ENCODE data around the gene BARD1.
"Not testable (repeated sequence)": the region's sequence is repeated elsewhere in the genome, so short reads cannot be mapped to it uniquely, and the experiment has no call there.

BARD1 gene

DNA sequence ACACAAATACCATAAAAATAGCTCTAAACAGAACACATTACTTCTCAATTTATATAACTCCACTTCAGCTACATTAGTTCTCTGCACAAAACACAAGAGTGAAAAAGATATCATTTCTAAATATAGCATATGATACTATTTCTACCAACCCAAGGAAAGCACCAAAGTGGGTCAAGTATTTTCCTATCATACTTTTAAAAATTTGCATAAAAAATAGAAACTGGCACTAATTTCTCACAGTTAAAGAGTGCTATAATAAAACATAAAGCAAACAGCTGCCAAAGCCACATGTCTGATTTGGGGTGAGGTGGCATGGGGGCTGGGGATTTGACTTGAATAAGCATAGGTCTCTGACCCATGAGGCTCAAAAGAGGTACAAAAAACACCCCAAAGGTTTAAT lies 61.5 kb downstream of the BARD1 start:
- no peak overlapping the region for H3K27ac ChIP-seq (ENCODE audit: low read depth, low read length)
- peaks cover 5% of the 10 kb centered on the region for H3K36me3 ChIP-seq (ENCODE audit: control insufficient read depth, insufficient read depth, low read length)
- no peaks in the 10 kb centered on the region for H3K27me3 ChIP-seq (ENCODE audit: control insufficient read depth, insufficient read depth, low read length)
- no peak overlapping the region for H3K9ac ChIP-seq (ENCODE audit: low read length)
- no peak overlapping the region for H3K4me3 ChIP-seq (ENCODE audit: low read length)
- no peaks in the 10 kb centered on the region for H3K4me1 ChIP-seq (ENCODE audit: control insufficient read depth, insufficient read depth, low read length)

DNA sequence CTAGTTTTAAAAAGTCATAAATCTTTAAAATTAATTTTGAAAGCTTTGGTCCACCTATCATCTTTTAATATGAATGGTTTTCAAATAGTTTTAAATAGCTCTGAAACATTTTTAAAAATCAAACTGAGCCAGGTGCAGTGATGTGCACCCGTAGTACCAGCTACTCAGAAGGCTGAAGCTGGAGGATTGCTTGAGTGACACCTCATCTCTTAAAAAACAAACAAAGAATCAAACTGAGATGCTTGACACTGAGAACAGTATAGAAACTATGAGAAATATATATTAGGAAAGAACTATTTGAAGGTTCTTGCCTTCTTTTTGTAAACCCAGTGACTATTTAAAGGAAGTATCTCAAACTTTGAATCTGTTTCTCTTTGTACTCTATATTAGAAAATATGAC lies 67.4 kb downstream of the BARD1 start:
- H3K27me3 ChIP-seq (ENCODE audit: control insufficient read depth, insufficient read depth, low read length), result no peaks in the 10 kb centered on the region
- no peak overlapping the region for H3K4me3 ChIP-seq (ENCODE audit: low read length)
- H3K36me3 ChIP-seq (ENCODE audit: control insufficient read depth, insufficient read depth, low read length), result peaks cover 5% of the 10 kb centered on the region
- H3K9ac ChIP-seq (ENCODE audit: low read length), result no peak overlapping the region
- H3K4me1 ChIP-seq (ENCODE audit: control insufficient read depth, insufficient read depth, low read length), result no peaks in the 10 kb centered on the region
- H3K27ac ChIP-seq (ENCODE audit: low read depth, low read length), result no peak overlapping the region

DNA sequence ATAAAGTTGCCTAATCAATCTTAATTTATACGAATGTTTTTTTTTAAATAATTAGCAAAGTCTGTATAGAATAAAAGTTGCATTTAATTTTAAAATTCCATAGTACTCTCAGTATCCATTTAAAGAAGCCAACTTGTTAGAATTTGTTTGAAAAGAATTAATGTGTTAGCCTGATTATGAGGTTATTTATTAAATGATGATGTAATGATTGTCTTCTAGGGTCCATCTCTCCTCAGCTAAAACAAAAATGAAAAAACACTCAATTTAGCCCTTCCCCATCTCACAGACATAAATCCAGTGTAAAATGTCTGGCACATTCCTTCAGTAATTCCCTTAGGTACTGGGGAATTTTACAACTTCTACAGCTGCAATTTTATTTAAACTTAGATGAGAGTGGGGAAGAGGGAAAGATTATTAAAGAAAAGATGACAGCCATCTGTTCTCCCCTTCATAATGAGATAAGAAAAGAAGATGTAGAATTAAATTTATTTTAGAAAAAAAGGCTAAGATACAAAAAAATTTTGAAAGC lies 68.6 kb downstream of the BARD1 start:
- no peaks in the 10 kb centered on the region for H3K4me1 ChIP-seq (ENCODE audit: control insufficient read depth, insufficient read depth, low read length)
- H3K4me3 ChIP-seq (ENCODE audit: low read length), result no peak overlapping the region
- H3K36me3 ChIP-seq (ENCODE audit: control insufficient read depth, insufficient read depth, low read length), result peaks cover 5% of the 10 kb centered on the region
- no peak overlapping the region for H3K9ac ChIP-seq (ENCODE audit: low read length)
- no peaks in the 10 kb centered on the region for H3K27me3 ChIP-seq (ENCODE audit: control insufficient read depth, insufficient read depth, low read length)
- no peak overlapping the region for H3K27ac ChIP-seq (ENCODE audit: low read depth, low read length)

DNA sequence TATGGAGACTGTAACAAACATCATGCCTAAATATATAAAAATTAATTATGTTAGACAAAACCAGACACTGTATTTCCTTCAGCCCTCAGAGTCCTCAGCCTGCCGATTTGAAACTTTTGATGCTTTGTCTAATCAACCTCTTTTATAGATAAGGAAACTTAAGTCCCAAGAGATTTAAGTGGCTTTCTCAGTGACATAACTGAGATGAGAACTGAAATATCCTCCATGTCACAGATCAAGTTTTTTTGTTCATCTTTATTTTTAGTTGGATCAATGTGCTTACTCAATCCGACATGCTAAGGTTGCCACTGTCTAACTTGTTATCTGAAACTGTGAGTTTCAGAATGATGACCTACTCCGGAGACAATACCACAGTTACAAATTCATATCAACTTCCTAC lies 72.3 kb downstream of the BARD1 start:
- Histone ChIP-seq H3K9ac (ENCODE audit: low read length) (no peak overlapping the region), H3K4me1 (ENCODE audit: control insufficient read depth, insufficient read depth, low read length) (no peaks in the 10 kb centered on the region), H3K36me3 (ENCODE audit: control insufficient read depth, insufficient read depth, low read length) (no peaks in the 10 kb centered on the region), H3K27me3 (ENCODE audit: control insufficient read depth, insufficient read depth, low read length) (no peaks in the 10 kb centered on the region), H3K27ac (ENCODE audit: low read depth, low read length) (no peak overlapping the region), H3K4me3 (ENCODE audit: low read length) (no peak overlapping the region)

DNA sequence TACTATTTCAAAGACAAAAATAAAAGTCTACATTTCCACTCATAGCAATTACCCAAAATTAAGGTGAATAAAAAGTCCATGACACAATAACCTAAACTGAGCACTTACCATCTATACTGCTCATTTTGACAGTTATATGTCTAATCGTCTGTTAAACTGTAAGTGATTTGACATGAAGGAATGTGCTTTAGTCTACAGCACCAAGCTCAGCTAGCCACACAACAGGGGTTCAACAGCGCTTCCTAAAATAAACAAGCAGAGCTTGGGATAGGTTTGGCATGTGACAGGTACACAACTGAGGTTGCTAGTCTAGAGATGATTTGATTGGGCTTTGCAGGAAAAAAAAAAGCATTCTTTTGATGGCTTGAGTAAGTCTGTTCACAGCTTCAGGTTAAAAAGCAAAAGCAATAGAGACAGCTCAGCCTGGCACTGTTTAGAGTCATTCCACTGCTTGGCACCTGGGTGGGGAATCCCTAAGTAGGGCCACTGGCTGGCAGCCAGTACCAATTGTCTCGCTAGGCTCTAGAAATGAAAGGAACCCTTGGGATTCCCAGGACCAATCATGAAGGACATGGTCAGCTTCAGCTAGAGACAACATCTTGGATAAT lies 78.6 kb downstream of the BARD1 start:
- no peaks in the 10 kb centered on the region for H3K4me1 ChIP-seq (ENCODE audit: control insufficient read depth, insufficient read depth, low read length)
- no peak overlapping the region for H3K4me3 ChIP-seq (ENCODE audit: low read length)
- no peaks in the 10 kb centered on the region for H3K36me3 ChIP-seq (ENCODE audit: control insufficient read depth, insufficient read depth, low read length)
- no peaks in the 10 kb centered on the region for H3K27me3 ChIP-seq (ENCODE audit: control insufficient read depth, insufficient read depth, low read length)
- no peak overlapping the region for H3K9ac ChIP-seq (ENCODE audit: low read length)
- H3K27ac ChIP-seq (ENCODE audit: low read depth, low read length), result no peak overlapping the region

DNA sequence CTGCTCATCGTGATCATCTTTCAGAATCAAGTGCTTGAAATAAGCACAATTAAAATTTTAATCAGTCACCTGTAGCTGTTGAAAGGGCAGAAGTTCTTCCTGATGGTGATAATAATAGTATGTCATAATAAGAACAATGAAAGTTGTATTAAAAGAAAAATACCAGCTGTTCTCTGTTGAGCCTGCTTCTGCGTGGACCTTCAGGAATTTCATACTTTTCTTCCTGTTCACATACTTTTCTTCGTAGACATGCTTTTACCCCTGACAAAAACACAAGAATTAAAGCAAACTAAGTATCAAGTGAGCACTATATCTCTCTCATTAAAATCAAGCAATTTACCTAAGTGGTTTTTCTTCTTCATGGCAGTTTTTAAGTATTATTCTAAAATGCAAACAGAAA lies 79.2 kb downstream of the BARD1 start:
- no peak overlapping the region for H3K4me3 ChIP-seq (ENCODE audit: low read length)
- no peak overlapping the region for H3K27ac ChIP-seq (ENCODE audit: low read depth, low read length)
- no peaks in the 10 kb centered on the region for H3K4me1 ChIP-seq (ENCODE audit: control insufficient read depth, insufficient read depth, low read length)
- H3K27me3 ChIP-seq (ENCODE audit: control insufficient read depth, insufficient read depth, low read length), result no peaks in the 10 kb centered on the region
- H3K36me3 ChIP-seq (ENCODE audit: control insufficient read depth, insufficient read depth, low read length), result no peaks in the 10 kb centered on the region
- H3K9ac ChIP-seq (ENCODE audit: low read length), result no peak overlapping the region

DNA sequence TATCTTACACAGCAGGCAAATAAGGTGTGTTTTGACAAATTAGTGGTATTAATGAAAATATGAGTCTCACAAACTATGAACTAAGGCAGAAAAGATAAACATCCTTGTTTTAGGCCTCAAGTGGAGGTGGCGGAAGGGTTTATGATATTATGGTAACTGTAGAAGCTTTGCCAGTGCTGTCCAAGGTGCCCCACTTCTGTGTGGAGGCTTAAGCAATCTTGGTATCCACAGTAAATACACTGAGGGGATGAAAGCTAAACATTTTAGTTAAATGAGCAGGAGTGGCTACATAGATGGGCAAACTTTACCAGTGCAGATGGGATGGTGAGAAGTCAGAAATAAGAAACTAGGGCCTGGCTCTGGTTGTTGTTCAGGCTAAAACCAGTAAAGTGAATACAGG lies 84.7 kb downstream of the BARD1 start:
- H3K4me3 ChIP-seq (ENCODE audit: low read length), result no peak overlapping the region

DNA sequence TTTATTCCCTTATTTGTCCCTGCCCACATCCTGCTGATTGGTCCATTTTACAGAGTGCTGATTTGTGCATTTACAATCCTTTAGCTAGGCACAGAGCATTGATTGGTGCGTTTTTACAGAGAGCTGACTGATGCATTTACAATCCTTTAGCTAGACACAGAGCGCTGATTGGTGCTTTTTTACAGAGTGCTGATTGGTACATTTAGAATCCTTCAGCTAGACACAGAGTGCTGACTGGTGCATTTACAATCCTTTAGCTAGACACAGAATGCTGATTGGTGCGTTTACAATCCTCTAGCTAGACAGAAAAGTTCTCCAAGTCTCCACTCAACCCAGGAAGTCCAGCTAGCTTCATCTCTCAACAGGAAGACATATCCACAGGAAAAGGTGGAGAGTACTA lies 91.6 kb downstream of the BARD1 start:
- not testable (repeated sequence) for H3K36me3 ChIP-seq (ENCODE audit: control insufficient read depth, insufficient read depth, low read length); H3K4me1 ChIP-seq (ENCODE audit: control insufficient read depth, insufficient read depth, low read length)

More for the DNA sequence above, 84.7 kb downstream of the BARD1 start:
- no peaks in the 10 kb centered on the region for H3K36me3 ChIP-seq (ENCODE audit: control insufficient read depth, insufficient read depth, low read length)
- no peak overlapping the region for H3K27ac ChIP-seq (ENCODE audit: low read depth, low read length)
- H3K4me1 ChIP-seq (ENCODE audit: control insufficient read depth, insufficient read depth, low read length), result no peaks in the 10 kb centered on the region
- H3K27me3 ChIP-seq (ENCODE audit: control insufficient read depth, insufficient read depth, low read length), result no peaks in the 10 kb centered on the region
- H3K9ac ChIP-seq (ENCODE audit: low read length), result no peak overlapping the region

DNA sequence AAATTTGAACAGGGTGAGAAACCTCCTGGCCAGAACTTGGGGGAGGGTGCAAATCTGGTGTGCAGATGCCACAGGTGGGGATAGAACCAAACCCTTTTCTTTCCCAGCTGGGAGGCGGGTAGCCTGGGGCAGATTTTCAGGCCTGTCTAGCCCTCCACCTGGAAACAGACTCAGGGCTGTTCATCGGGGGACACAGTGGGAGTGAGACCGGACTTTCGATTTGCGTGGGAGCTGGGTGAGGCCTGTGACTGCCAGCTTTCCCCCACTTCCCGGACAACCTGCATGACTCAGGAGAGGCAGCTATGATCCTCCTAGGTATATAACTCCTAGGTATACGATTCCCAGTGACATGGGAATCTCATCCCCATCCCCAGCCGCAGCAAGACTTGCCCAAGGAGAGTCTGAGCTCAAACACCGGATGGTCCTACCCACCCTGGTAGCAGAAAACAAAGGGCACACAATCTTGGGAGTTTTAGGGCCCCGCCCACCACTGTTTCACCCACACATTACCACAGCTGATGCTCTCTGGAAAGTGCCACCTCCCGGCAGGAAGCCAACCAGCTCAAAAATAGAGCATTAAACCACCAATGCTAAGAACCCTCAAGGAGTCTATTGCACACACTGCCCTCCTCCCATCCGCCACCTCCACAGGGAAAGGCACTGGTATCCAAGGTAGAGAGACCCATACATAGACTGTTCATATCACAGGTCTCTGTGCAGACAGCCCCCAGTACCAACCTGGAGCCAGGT lies 92.5 kb downstream of the BARD1 start:
- no peak overlapping the region for H3K27ac ChIP-seq (ENCODE audit: low read depth, low read length)
- H3K27me3 ChIP-seq (ENCODE audit: control insufficient read depth, insufficient read depth, low read length), result no peaks in the 10 kb centered on the region
- H3K4me3 ChIP-seq (ENCODE audit: low read length), result no peak overlapping the region
- no peaks in the 10 kb centered on the region for H3K36me3 ChIP-seq (ENCODE audit: control insufficient read depth, insufficient read depth, low read length)
- H3K9ac ChIP-seq (ENCODE audit: low read length), result no peak overlapping the region
- H3K4me1 ChIP-seq (ENCODE audit: control insufficient read depth, insufficient read depth, low read length), result no peaks in the 10 kb centered on the region

More for the DNA sequence above, 91.6 kb downstream of the BARD1 start:
- not testable (repeated sequence) for H3K27ac ChIP-seq (ENCODE audit: low read depth, low read length); H3K4me3 ChIP-seq (ENCODE audit: low read length); H3K27me3 ChIP-seq (ENCODE audit: control insufficient read depth, insufficient read depth, low read length); H3K9ac ChIP-seq (ENCODE audit: low read length)

DNA sequence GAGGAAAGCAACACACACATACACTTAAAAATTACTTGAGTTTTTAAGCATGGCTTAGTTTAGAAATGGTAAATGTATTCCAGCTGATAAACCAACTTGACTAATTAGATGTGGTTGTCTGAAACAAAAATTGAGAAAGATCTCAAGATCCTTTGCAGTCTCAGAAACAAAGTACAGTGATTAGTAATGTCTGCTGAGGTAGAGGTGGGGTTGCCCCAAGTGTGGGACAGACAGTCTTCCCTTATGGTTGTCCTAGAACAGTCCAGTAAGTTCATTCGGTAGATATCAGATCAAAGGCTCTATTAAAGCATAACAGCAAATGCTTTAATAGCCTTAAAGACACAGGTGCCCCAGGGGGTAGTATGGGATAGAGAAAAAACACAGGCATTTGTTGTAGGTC lies 94.5 kb downstream of the BARD1 start:
- H3K4me1 ChIP-seq (ENCODE audit: control insufficient read depth, insufficient read depth, low read length), result no peaks in the 10 kb centered on the region
- H3K27me3 ChIP-seq (ENCODE audit: control insufficient read depth, insufficient read depth, low read length), result no peaks in the 10 kb centered on the region
- no peak overlapping the region for H3K4me3 ChIP-seq (ENCODE audit: low read length)
- H3K9ac ChIP-seq (ENCODE audit: low read length), result no peak overlapping the region
- H3K27ac ChIP-seq (ENCODE audit: low read depth, low read length), result no peak overlapping the region
- no peaks in the 10 kb centered on the region for H3K36me3 ChIP-seq (ENCODE audit: control insufficient read depth, insufficient read depth, low read length)

DNA sequence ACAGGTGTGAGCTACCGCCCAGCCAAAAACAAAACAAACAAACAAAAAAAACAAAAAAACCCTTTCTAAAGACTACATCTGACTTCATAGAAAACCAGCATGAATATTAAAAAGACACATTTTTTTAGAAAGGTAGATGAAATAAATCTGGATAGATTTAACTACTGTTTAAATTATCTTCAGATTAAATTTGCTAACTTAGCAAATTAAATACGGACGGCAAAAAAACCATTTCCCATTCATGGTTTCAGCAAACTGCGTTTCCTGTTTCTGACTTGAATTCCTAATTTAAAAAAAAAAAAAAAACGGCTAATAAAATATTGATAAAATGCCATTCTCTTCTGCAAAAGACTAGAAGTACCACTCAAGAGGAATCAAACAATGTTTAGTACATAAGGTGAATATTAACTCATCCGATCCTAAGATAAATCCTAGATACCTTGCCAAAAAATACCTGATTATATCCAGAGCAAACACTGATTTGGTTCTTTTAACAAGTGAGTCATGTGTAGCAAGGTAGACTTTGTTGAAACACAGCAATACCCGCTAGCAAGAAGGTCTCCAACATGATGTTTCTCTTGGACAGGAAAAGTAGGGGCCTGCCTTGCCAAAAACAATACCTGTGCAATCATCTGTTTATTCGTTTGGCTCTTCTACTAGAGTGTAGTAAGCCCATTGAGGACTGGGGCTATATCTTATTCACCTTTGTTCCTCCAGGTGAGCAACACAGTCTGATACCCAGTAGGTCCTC lies 96.2 kb downstream of the BARD1 start:
- H3K36me3 ChIP-seq (ENCODE audit: control insufficient read depth, insufficient read depth, low read length), result no peaks in the 10 kb centered on the region
- H3K9ac ChIP-seq (ENCODE audit: low read length), result no peak overlapping the region
- no peaks in the 10 kb centered on the region for H3K27me3 ChIP-seq (ENCODE audit: control insufficient read depth, insufficient read depth, low read length)
- H3K4me1 ChIP-seq (ENCODE audit: control insufficient read depth, insufficient read depth, low read length), result no peaks in the 10 kb centered on the region
- H3K4me3 ChIP-seq (ENCODE audit: low read length), result no peak overlapping the region
- H3K27ac ChIP-seq (ENCODE audit: low read depth, low read length), result no peak overlapping the region

DNA sequence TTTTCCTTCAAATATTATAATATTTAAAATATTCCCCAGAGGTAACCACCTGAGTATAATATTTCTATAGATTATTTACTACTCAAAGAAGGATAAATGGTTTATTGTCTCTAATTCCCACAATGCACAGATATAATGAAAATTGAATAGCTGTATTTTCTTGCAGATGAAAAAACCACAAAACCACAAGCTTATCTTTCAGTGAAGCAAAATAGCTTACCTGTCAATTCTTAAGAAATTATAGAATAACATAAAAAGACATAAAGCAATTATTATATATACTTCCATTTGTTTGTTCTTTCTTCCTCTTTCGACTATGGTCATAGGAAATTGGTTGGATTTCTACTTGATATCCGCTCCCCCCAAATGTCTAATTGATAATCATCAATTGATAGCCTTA lies 98.8 kb downstream of the BARD1 start:
- no peaks in the 10 kb centered on the region for H3K36me3 ChIP-seq (ENCODE audit: control insufficient read depth, insufficient read depth, low read length)
- no peak overlapping the region for H3K4me3 ChIP-seq (ENCODE audit: low read length)
- no peaks in the 10 kb centered on the region for H3K27me3 ChIP-seq (ENCODE audit: control insufficient read depth, insufficient read depth, low read length)
- no peak overlapping the region for H3K27ac ChIP-seq (ENCODE audit: low read depth, low read length)
- no peak overlapping the region for H3K9ac ChIP-seq (ENCODE audit: low read length)
- H3K4me1 ChIP-seq (ENCODE audit: control insufficient read depth, insufficient read depth, low read length), result no peaks in the 10 kb centered on the region

Data from rectal smooth muscle tissue (tissue), 1 donor.